GM13977 (cell line): ENCODE data around the gene FBXO36.
"Not testable (repeated sequence)": the region's sequence is repeated elsewhere in the genome, so short reads cannot be mapped to it uniquely, and the experiment has no call there.

Experiments used
- DNase-seq: peaks from one replicate; pipeline ENCODE4 v3.0.0; 2012; ENCODE audit warnings: low spot score
- CTCF ChIP-seq: IDR thresholded peaks from 2 replicates; pipeline ENCODE4 v1.5.1; 2012; ENCODE audit warnings: mild to moderate bottlenecking, control low read depth; ENCODE audit not compliant: insufficient read depth; ENCODE audit errors: extremely low read depth, missing control alignments
- in situ Hi-C: fragments of 300-500 bp; cut with MboI; formaldehyde crosslinking; loops from one replicate; pipeline ENCODE4 v1.12.0; 2022; ENCODE audit warnings: low sequenced_read_pairs, low pct_unique_long_range_greater_than_20kb, mixed read lengths, inconsistent platforms; ENCODE audit not compliant: unreplicated experiment

FBXO36 gene

GRCh38 chr2:229955663-229956062 is 33.4 kb downstream of the FBXO36 start:
- no peak for DNase-seq

GRCh38 chr2:229956491-229956890 is 34.2 kb downstream of the FBXO36 start:
- TF ChIP-seq CTCF: no peak
- no peak for DNase-seq
- in situ Hi-C loops: no loop called here

More at GRCh38 chr2:229955663-229956062, 33.4 kb downstream of the FBXO36 start:
- in situ Hi-C loops: no loop called here
- TF ChIP-seq CTCF: no peak

- DNase-seq, in situ Hi-C loops: not testable (repeated sequence)
Observed at GRCh38 chr2:229963596-229963995, 41.3 kb downstream of the FBXO36 start.

- DNase-seq: no peak
- no peak for TF ChIP-seq CTCF
- in situ Hi-C loops: no loop called here
Observed at GRCh38 chr2:229969921-229970320, 47.6 kb downstream of the FBXO36 start.

- in situ Hi-C loops: no loop called here
- no peak for TF ChIP-seq CTCF
- no peak for DNase-seq
Observed at GRCh38 chr2:229970406-229970805, 48.1 kb downstream of the FBXO36 start.

GRCh38 chr2:229971298-229971790 is 49.0 kb downstream of the FBXO36 start:
- in situ Hi-C loops: no loop called here
- TF ChIP-seq CTCF: no peak
- no peak for DNase-seq

GRCh38 chr2:229974266-229974665 is 52.0 kb downstream of the FBXO36 start:
- no peak for DNase-seq
- no peak for TF ChIP-seq CTCF
- in situ Hi-C loops: no loop called here
